ENCODE results near the gene GPRC5C. TPM values are rescaled to one million over a fixed set of nuclear protein-coding genes. Genes with fewer than 3 reads are reported as not detected.

Gene GPRC5C
- total and polyA plus RNA-seq, 9 of the 15 experiments (the other 6 are each of a cell fraction or from before 2014, with no cell fraction given): 0.28 to 9.0 (median 4.1) TPM

DNA sequence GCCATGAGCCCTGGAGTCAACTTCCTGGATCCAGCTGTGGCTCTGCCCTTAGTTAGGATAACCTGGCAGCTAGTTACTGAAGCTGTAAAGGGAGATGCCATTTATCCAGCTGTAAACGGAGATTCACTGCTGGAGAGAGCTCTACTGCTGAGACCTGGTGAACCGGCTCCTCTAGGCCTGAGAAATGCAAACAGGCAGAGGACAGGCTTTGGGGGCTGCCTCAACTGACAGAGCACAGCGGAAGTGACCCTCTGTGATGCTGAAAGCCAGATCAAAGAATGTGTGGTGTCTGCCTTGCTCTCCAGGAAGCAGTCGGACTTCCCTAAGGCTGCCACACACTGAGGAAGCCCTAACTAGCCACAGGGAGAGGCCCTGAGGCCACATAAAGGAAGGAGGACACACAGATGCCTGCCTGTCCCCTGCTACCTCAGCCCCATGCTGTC lies 21.9 kb upstream of the GPRC5C start:
- in situ Hi-C loops (cut with MboI): no loop called here
- FAIRE-seq: no peak

DNA sequence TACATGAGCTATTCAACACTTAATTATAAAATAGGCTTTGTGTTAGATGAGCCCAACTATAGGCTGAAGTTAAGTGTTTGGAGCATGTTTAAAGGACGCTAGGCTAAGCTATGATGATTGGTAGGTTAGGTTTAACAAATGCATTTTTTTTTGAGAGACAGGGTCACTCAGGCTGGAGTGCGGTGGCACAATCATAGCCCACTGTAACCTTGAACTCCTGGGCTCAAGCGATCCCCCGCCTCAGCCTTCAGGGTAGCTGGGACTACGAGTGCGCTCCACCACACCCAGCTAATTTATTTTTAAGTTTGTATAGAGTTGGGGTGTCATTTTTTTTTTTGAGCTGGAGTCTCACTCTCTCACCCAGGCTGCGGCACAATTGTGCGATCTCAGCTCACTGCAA lies 19.3 kb upstream of the GPRC5C start:
- in situ Hi-C loops (cut with MboI) (no loop called here), intact Hi-C loops (cut with micrococcal nuclease) (no loop called here)
- FAIRE-seq (no peak), ATAC-seq (no peak), DNase-seq (ENCODE audit: extremely low read depth in 1 of 4, low spot score in 3 of 4) (no peak)
- no peak overlapping the region for H3K9ac ChIP-seq (ENCODE audit: insufficient read depth in 1 of 2, low read depth in 2 of 2, low read length in 2 of 2)
- H3K4me3 ChIP-seq: no peak overlapping the region
- BruUV-seq (replicated peaks): no TSS peak
- no peak overlapping the region for H2AFZ ChIP-seq (ENCODE audit: low read depth, low read length)
- H3K4me1 ChIP-seq (replicated peaks in 1 of 2; ENCODE audit: control insufficient read depth in 2 of 2, insufficient read depth in 2 of 2, low read length in 2 of 2): no peaks in the 10 kb centered on the region; a peak in 1 of 5 replicates
- 0 out of 2 replicates have a peak, but pooled peaks cover 2% of the 10 kb centered on the region for H4K20me1 ChIP-seq (replicated peaks; ENCODE audit: control insufficient read depth, insufficient read depth, low read length)
- ChIA-PET CTCF (ENCODE audit: low intra/inter-chr PET ratio) (no interaction called here), POLR2A (interaction anchor here (0.9 to 1.4 kb wide), 2 partner anchors 21 to 38 kb away, joined by 4 read pairs; no protein-coding TSS in a partner anchor)
- no peak overlapping the region for H3K27ac ChIP-seq (ENCODE audit: extremely low read depth, low read depth, low read length)
- H3K9me3 ChIP-seq (replicated peaks; ENCODE audit: control insufficient read depth, insufficient read depth, low read depth, low read length): no peaks in the 10 kb centered on the region
- peaks cover 15 to 48% of the 10 kb centered on the region in 2 experiments for H3K27me3 ChIP-seq (ENCODE audit: control insufficient read depth in 2 of 2, insufficient read depth in 2 of 2, low read length in 2 of 2)
- H3K9me1 ChIP-seq (ENCODE audit: control insufficient read depth, insufficient read depth, low read length): no peaks in the 10 kb centered on the region
- H3K36me3 ChIP-seq (ENCODE audit: control insufficient read depth, insufficient read depth, low read length): no peaks in the 10 kb centered on the region
- H3K79me2 ChIP-seq (ENCODE audit: control insufficient read depth, insufficient read depth, low read length): no peaks in the 10 kb centered on the region
- no peak overlapping the region for H3K4me2 ChIP-seq (ENCODE audit: insufficient read depth, low read length)
- WGBS (ENCODE audit: insufficient coverage, low coverage, missing lambda C conversion rate): 18% methylated on average over 8 of the region's 8 CpGs
- TF ChIP-seq BCOR (IDR thresholded peaks at IDR 0.05) (no peak), MED1 (CRISPR knock-in tag; IDR thresholded peaks at IDR 0.05; ENCODE audit: borderline replicate concordance) (no peak), NR4A1 (CRISPR knock-in tag; IDR thresholded peaks at IDR 0.05) (no peak), NR4A1 (tag; IDR thresholded peaks at IDR 0.05) (no peak), ZC3H4 (CRISPR knock-in tag; IDR thresholded peaks at IDR 0.05; ENCODE audit: borderline replicate concordance) (no peak), ZNF699 (CRISPR knock-in tag; IDR thresholded peaks at IDR 0.05; ENCODE audit: insufficient replicate concordance) (no peak), ZNF224 (CRISPR knock-in tag; IDR thresholded peaks at IDR 0.05) (no peak)
- TF ChIP-seq, protein P1, sequence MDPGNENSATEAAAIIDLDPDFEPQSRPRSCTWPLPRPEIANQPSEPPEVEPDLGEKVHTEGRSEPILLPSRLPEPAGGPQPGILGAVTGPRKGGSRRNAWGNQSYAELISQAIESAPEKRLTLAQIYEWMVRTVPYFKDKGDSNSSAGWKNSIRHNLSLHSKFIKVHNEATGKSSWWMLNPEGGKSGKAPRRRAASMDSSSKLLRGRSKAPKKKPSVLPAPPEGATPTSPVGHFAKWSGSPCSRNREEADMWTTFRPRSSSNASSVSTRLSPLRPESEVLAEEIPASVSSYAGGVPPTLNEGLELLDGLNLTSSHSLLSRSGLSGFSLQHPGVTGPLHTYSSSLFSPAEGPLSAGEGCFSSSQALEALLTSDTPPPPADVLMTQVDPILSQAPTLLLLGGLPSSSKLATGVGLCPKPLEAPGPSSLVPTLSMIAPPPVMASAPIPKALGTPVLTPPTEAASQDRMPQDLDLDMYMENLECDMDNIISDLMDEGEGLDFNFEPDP (CRISPR knock-in tag; IDR thresholded peaks at IDR 0.05): no peak
- TF ChIP-seq, protein P2, sequence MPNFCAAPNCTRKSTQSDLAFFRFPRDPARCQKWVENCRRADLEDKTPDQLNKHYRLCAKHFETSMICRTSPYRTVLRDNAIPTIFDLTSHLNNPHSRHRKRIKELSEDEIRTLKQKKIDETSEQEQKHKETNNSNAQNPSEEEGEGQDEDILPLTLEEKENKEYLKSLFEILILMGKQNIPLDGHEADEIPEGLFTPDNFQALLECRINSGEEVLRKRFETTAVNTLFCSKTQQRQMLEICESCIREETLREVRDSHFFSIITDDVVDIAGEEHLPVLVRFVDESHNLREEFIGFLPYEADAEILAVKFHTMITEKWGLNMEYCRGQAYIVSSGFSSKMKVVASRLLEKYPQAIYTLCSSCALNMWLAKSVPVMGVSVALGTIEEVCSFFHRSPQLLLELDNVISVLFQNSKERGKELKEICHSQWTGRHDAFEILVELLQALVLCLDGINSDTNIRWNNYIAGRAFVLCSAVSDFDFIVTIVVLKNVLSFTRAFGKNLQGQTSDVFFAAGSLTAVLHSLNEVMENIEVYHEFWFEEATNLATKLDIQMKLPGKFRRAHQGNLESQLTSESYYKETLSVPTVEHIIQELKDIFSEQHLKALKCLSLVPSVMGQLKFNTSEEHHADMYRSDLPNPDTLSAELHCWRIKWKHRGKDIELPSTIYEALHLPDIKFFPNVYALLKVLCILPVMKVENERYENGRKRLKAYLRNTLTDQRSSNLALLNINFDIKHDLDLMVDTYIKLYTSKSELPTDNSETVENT (CRISPR knock-in tag; IDR thresholded peaks at IDR 0.05): no peak

More for the DNA sequence above, 21.9 kb upstream of the GPRC5C start:
- no TSS peak for BruUV-seq (replicated peaks)
- no peak overlapping the region for H3K27ac ChIP-seq (ENCODE audit: extremely low read depth, low read depth, low read length)
- H3K4me3 ChIP-seq: no peak overlapping the region
- ATAC-seq: no peak
- H4K20me1 ChIP-seq (replicated peaks; ENCODE audit: control insufficient read depth, insufficient read depth, low read length): no peaks in the 10 kb centered on the region
- no peaks in the 10 kb centered on the region for H3K9me3 ChIP-seq (replicated peaks; ENCODE audit: control insufficient read depth, insufficient read depth, low read depth, low read length)
- ChIA-PET POLR2A (interaction anchor here (0.8 to 0.9 kb wide), 2 partner anchors 8 to 135 kb away, joined by 3 read pairs; no protein-coding TSS in a partner anchor), CTCF (ENCODE audit: low intra/inter-chr PET ratio) (no interaction called here)
- no peak overlapping the region for H3K4me2 ChIP-seq (ENCODE audit: insufficient read depth, low read length)
- no peaks in the 10 kb centered on the region for H3K9me1 ChIP-seq (ENCODE audit: control insufficient read depth, insufficient read depth, low read length)
- no peaks in the 10 kb centered on the region for H3K79me2 ChIP-seq (ENCODE audit: control insufficient read depth, insufficient read depth, low read length)
- TF ChIP-seq, protein P3, sequence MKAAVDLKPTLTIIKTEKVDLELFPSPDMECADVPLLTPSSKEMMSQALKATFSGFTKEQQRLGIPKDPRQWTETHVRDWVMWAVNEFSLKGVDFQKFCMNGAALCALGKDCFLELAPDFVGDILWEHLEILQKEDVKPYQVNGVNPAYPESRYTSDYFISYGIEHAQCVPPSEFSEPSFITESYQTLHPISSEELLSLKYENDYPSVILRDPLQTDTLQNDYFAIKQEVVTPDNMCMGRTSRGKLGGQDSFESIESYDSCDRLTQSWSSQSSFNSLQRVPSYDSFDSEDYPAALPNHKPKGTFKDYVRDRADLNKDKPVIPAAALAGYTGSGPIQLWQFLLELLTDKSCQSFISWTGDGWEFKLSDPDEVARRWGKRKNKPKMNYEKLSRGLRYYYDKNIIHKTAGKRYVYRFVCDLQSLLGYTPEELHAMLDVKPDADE (conservative IDR thresholded peaks at IDR 0.05; ENCODE audit: control insufficient read depth, low read depth, low read length): no peak
- peak in 1 of 2 experiments; percentile 17; a peak in 1 of 4 replicates for TF ChIP-seq RAD21 (CRISPR knock-in tag; conservative IDR thresholded peaks at IDR 0.05 in 1 of 2, IDR thresholded peaks at IDR 0.05 in 1 of 2)
- H2AFZ ChIP-seq (ENCODE audit: low read depth, low read length): no peak overlapping the region
- 3% methylated on average over 4 of the region's 4 CpGs for WGBS (ENCODE audit: insufficient coverage, low coverage, missing lambda C conversion rate)
- no peak overlapping the region for H3K9ac ChIP-seq (ENCODE audit: insufficient read depth in 1 of 2, low read depth in 2 of 2, low read length in 2 of 2)
- DNase-seq (ENCODE audit: extremely low read depth in 1 of 4, low spot score in 3 of 4): no peak
- no peaks in the 10 kb centered on the region for H3K4me1 ChIP-seq (replicated peaks in 1 of 2; ENCODE audit: control insufficient read depth in 2 of 2, insufficient read depth in 2 of 2, low read length in 2 of 2)
- H3K36me3 ChIP-seq (ENCODE audit: control insufficient read depth, insufficient read depth, low read length): no peaks in the 10 kb centered on the region
- H3K27me3 ChIP-seq (ENCODE audit: control insufficient read depth in 2 of 2, insufficient read depth in 2 of 2, low read length in 2 of 2): peaks cover 11 to 38% of the 10 kb centered on the region in 2 experiments
- intact Hi-C loops (cut with micrococcal nuclease): no loop called here
